Measurements from ENCODE around the gene GFAP. TPM values are rescaled to one million over a fixed set of nuclear protein-coding genes. Genes with fewer than 3 reads are reported as not detected.
"Not testable (repeated sequence)": the region's sequence is repeated elsewhere in the genome, so short reads cannot be mapped to it uniquely, and the experiment has no call there.

Gene GFAP
- total RNA-seq = 1.3 TPM
- long read RNA-seq = 0 reads

- DNase-seq (ENCODE audit: low spot score) = no peak
These were observed at the start of gene GFAP for GRCh38 chr17:44915321-44915726. TSS of gene GFAP (minus strand) at chr17:44915500. CDS start at chr17:44915486, 14 bp downstream.

GRCh38 chr17:44961921-44962350 lies 46.6 kb upstream of the GFAP start:
- no peak for DNase-seq (ENCODE audit: low spot score)

GRCh38 chr17:44960691-44961090 lies 45.4 kb upstream of the GFAP start:
- DNase-seq (ENCODE audit: low spot score) = no peak

- no peak for DNase-seq (ENCODE audit: low spot score)
These were observed 44.7 kb upstream of the GFAP start for GRCh38 chr17:44959821-44960531.

- DNase-seq (ENCODE audit: low spot score) = no peak
These were observed 42.0 kb upstream of the GFAP start for GRCh38 chr17:44956998-44957981.

- no peak for DNase-seq (ENCODE audit: low spot score)
These were observed 40.5 kb upstream of the GFAP start for GRCh38 chr17:44955674-44956425.

GRCh38 chr17:44952946-44953475 lies 37.7 kb upstream of the GFAP start:
- no peak for DNase-seq (ENCODE audit: low spot score)

- no peak for DNase-seq (ENCODE audit: low spot score)
These were observed 33.1 kb upstream of the GFAP start for GRCh38 chr17:44948315-44948795.

GRCh38 chr17:44947461-44948314 lies 32.4 kb upstream of the GFAP start, which contains the start of gene KIF18B:
TSS of gene KIF18B (minus strand) at chr17:44947773. CDS start at chr17:44936344, 11,429 bp downstream.
- DNase-seq (ENCODE audit: low spot score) = peak; percentile 94

- not testable (repeated sequence) for DNase-seq (ENCODE audit: low spot score)
These were observed 30.4 kb upstream of the GFAP start for GRCh38 chr17:44945652-44946051.

GRCh38 chr17:44942456-44942855 lies 27.2 kb upstream of the GFAP start:
- no peak for DNase-seq (ENCODE audit: low spot score)

GRCh38 chr17:44941712-44942331 lies 26.5 kb upstream of the GFAP start:
- no peak for DNase-seq (ENCODE audit: low spot score)

- no peak for DNase-seq (ENCODE audit: low spot score)
These were observed 25.5 kb upstream of the GFAP start for GRCh38 chr17:44940768-44941167.

- no peak for DNase-seq (ENCODE audit: low spot score)
These were observed 25.0 kb upstream of the GFAP start for GRCh38 chr17:44940317-44940716.

GRCh38 chr17:44935116-44935515 lies 19.8 kb upstream of the GFAP start:
- no peak for DNase-seq (ENCODE audit: low spot score)

GRCh38 chr17:44934745-44935105 lies 19.4 kb upstream of the GFAP start:
- DNase-seq (ENCODE audit: low spot score) = no peak

GRCh38 chr17:44933824-44934744 lies 18.8 kb upstream of the GFAP start:
- DNase-seq (ENCODE audit: low spot score) = no peak

GRCh38 chr17:44932787-44933097 lies 17.4 kb upstream of the GFAP start:
- DNase-seq (ENCODE audit: low spot score) = no peak

Data from mesenteric fat pad (tissue), 1 donor.